CD4-positive, alpha-beta T cell treated with Interleukin-21 for 1 hour (primary cell): ENCODE data around the gene UTP11.
"Not testable (repeated sequence)": the region's sequence is repeated elsewhere in the genome, so short reads cannot be mapped to it uniquely, and the experiment has no call there.

Experiments used
- DNase-seq: peaks from one replicate; pipeline ENCODE4 v3.0.0-alpha.2; 2020

UTP11 gene

GRCh38 chr1:38028105-38028591 lies 15.6 kb downstream of the UTP11 start:
- no peak for DNase-seq

GRCh38 chr1:38028671-38029070 lies 16.1 kb downstream of the UTP11 start:
- no peak for DNase-seq

- no peak for DNase-seq
Observed at GRCh38 chr1:38029081-38029681, 16.6 kb downstream of the UTP11 start.

- peak; percentile 54 for DNase-seq
Observed at GRCh38 chr1:38029685-38030511, 17.4 kb downstream of the UTP11 start.

- no peak for DNase-seq
Observed at GRCh38 chr1:38030596-38031512, 18.3 kb downstream of the UTP11 start.

GRCh38 chr1:38031513-38031866 lies 19.0 kb downstream of the UTP11 start:
- no peak for DNase-seq

GRCh38 chr1:38032992-38033391 lies 20.5 kb downstream of the UTP11 start:
- DNase-seq = not testable (repeated sequence)

GRCh38 chr1:38034871-38035270 lies 22.3 kb downstream of the UTP11 start:
- no peak for DNase-seq

- DNase-seq = no peak
Observed at GRCh38 chr1:38037221-38037939, 24.8 kb downstream of the UTP11 start.

- DNase-seq = no peak
Observed at GRCh38 chr1:38038861-38039260, 26.3 kb downstream of the UTP11 start.

GRCh38 chr1:38039331-38040088 lies 27.0 kb downstream of the UTP11 start:
- DNase-seq = no peak

- DNase-seq = no peak
Observed at GRCh38 chr1:38041936-38042834, 29.7 kb downstream of the UTP11 start.

- no peak for DNase-seq
Observed at GRCh38 chr1:38043036-38043747, 30.7 kb downstream of the UTP11 start.

GRCh38 chr1:38044221-38045215 lies 32.0 kb downstream of the UTP11 start:
- DNase-seq = no peak

- no peak for DNase-seq
Observed at GRCh38 chr1:38045401-38046332, 33.1 kb downstream of the UTP11 start.

GRCh38 chr1:38046333-38046883 lies 33.9 kb downstream of the UTP11 start, which contains the start of gene POU3F1:
Gene POU3F1 (minus strand): TSS chr1:38046793. CDS start chr1:38046743, 50 bp downstream.
- peak; percentile 27 for DNase-seq
